GM21528 (cell line): Measurements from ENCODE around the gene ENG.
A peak's percentile ranks its signal among the peaks of the same experiment; 100 is the strongest.

ENCODE experiments used
- ATAC-seq: cut with Tn5 transposase; IDR thresholded peaks from one replicate; pipeline ENCODE4 v1.9.1; 2021; ENCODE audit warnings: mild to moderate bottlenecking, moderate library complexity; ENCODE audit not compliant: unreplicated experiment, low FRiP score

Gene ENG

DNA sequence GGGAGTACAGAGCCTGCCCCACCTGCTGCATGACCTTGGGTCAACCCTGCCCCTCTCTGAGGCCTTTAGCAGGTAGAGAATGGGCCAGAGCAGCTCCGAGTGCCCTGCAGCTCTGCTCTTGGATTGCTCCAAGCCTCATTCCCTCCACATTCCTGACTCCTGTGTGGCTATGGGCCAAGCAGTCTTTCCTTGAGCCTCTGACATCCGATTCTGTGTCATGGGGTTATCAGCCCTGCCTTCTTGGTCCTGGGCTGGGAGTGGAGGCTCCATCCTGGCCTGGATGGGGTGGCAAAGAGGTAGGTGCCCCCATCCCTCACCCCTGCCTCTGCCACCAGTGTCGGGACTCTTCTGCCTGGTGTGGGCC is 38.1 kb downstream of the ENG start:
- no peak for ATAC-seq

DNA sequence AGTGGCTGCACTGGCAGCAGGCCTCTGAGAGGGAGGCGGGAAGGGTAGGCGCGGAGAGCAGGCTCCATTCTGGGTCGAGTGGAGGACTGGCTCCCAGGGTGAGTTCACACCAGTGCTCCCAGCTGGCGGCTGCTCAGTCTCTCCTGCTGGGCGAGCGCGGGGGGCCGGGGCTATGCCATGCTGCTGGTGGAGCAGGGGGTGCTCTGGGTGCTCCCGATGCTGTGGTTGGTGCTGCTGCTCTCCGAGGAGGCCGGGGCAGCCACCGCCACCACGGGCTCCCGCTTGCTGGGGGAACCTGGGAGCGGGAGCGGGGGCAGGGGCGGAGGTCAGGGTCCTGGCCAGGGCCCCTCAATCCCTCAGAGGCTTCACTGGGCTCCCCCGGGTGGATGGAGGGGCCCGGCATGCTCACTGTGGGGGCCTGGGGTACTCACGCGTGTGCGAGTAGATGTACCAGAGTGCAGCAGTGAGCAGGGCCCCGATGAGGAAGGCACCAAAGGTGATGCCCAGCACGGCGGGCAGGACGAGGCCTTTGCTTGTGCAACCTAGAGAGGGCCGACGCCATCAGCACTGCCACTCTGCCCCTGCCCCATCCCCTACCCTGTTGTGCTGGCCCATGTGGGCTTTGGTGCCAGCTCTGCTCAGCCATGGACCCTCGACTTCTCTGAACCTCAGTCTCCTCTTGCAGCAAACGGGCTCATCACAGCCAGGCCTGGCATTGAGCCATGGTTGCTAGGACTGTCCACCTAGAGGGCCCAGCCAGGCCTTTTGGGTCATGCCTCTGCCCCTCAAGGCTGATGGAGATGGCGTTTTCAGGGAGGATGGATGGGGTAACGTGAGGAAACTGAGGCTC is 38.7 kb downstream of the ENG start:
- ATAC-seq = no peak

DNA sequence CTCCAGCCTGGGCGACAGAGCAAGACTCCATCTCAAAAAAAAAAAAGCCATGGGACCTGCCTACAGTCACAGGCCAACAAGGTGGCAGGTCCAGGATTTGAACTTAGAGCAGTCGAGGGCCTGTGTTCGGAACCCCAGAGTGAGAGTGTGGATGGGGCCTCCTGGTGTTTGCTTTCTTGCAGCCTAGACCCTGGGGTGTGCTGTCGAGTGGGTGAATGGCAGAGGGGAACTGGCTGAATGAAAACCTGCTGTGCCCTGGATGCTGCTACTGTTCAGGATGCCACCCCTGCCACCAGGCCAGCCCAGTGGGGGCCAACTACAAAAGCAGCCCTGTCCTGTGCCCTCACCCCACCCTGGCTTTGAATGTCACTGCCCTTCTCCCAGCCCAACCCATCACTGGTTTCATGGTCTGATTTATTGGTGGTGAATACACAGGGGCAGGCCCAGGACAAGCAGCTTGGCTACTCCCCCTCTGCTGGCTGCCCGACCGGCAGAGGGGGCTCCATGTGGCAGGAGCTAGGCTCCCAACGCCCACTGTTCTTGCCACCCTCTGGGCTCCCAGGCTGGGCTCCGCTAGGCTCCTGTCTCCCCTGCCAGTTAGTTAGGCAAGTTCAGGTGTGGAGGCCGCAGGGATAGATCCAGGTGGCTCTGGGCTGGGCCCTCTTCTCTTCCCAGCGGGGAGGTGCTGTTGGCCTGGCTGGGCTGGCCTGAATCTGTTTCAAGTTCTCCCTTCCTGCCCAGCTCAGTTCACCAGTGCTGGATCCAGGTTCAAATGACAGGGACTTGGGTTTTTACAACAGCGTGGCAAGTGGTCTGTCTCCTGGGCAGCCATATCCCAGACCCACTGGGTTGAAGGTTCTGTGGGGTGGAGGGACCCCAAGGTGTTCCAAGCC is 39.6 kb downstream of the ENG start:
- no peak for ATAC-seq

DNA sequence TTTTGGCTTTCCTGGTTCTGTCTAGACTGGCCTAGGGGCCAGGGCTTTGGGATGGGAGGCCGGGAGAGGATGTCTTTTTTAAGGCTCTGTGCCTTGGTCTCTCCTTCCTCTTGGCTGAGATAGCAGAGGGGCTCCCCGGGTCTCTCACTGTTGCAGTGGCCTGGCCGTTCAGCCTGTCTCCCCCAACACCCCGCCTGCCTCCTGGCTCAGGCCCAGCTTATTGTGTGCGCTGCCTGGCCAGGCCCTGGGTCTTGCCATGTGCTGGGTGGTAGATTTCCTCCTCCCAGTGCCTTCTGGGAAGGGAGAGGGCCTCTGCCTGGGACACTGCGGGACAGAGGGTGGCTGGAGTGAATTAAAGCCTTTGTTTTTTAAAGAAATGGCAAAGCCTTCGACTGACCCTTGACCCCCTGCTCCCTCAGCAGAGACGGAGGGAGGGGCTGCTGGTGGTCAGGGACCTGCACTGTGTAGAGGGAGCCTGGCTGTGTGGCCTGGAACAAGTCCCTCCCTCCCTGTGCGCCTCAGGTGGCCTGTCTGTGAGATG is 40.7 kb downstream of the ENG start:
- no peak for ATAC-seq

DNA sequence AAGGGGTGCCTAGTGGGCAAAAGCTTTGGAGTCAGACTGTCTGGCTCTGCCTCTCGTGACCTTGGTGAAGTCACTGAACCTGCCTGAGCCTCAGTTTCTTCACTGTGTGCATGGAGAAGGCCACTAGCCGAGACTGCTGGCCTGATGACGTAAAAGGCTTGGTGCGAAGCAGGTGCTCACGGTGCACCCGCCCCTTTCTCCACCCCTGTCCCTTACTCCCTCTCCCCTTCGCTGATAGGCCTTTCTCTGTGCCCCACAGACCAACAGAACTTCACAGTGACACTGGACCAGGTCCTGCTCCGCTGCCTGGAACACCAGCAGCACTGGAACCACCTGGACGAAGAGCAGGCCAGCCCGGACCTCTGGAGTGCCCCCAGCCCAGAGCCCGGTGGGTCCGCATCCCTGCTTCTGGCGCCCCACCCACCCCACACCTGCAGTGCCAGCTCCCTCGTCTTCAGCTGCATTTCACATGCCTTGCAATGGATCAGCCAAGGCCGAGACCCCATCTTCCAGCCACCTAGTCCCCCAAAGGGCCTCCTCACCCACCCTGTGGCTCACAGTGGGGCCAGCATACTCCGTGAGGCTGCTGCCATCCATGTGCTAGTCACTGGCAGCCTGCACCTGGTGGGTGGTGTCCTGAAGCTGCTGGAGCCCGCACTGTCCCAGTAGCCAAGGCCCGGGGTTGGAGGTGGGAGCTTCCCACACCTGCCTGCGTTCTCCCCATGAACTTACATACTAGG is 41.4 kb downstream of the ENG start:
- ATAC-seq = no peak

DNA sequence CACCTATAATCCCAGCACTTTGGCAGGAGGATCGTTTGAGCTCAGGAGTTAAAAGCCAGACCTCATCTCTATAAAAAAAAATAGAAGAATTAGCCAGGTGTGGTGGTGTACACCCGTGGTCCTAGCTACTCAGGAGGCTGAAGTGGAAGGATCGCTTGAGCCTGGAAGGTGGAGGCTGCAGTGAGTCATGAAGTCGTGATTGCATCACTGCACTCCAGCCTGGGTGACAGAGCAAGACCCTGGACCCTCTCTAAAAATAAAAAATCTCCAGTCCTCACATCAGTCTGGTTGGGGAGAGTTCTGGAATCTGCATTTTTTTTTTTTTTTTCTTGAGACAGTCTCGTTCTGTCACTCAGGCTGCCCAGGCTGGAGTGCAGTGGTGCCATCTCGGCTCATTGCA is 42.4 kb downstream of the ENG start:
- no peak for ATAC-seq

DNA sequence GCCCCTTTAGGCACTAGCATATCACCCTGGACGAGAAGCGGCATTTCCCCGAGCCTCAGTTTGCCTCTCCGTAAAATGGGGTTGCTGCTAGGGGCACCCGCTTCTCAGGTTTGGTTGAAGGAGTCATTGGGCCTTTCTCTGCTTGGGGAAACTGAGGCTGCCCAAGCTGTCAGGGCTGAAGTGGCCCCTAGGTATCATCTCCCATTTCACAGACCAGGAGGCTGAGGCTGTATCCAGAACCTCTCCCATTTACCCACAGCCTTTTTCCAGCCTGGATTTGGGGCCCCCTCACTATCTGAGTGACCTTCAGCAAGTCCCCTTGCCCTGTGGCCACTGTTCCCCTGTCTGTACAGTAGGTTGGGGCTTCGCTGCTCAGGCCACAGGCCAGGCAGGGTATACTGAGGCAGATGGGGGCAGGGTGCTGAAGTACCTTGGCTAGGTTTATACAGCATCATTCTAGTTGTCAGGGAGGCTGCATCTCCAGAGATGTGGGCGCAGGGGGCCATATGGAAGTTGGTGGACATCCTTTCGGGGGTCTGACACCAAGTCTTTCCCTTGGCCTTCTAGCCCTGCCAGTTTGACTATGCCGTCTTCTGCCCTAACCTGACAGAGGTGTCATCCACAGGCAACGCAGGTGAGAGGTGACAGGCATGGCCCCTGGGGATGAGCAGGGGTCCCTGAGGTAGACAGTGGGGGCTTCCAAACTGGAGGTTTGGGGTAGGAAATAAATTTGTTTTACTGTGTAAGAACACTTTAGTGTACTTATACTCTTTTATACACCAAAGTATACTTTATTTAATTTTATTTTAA is 43.9 kb downstream of the ENG start:
- ATAC-seq = no peak

DNA sequence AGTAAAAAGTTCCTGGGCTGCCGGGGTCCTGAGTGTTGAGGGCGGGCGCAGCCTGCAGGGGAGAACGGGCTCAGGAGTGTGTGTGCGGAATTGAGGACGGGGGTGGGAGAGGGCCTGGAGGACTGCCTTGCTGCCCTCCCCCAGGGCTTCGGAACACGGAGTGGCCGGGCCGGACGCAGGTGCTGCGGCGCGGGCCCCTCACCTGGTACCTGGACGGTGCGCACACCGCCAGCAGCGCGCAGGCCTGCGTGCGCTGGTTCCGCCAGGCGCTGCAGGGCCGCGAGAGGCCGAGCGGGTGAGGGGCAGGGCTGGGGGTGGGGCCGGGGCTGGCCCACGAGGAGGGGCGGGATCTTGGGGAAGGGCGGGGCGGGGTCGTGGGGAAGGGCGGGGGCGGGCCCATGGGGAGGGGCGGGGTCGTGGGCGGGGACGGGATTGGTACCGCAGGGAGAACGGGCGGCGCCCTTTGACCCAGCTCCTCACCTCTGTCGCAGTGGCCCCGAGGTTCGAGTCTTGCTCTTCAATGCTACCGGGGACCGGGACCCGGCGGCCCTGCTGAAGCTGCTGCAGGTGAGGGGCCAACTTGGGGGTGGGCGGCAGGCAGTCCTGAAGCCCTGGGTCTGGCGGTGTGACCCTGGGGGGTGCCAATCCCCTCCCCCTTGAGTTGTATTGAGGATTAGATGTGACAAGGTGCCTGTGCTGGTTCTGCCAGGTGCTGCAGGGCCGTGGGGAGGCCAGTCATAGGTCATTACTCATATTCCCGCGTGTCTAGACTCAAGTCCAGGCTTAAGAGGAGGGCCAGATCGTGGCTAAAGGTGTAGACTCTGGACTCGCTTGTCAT is 44.7 kb downstream of the ENG start:
- ATAC-seq = no peak

DNA sequence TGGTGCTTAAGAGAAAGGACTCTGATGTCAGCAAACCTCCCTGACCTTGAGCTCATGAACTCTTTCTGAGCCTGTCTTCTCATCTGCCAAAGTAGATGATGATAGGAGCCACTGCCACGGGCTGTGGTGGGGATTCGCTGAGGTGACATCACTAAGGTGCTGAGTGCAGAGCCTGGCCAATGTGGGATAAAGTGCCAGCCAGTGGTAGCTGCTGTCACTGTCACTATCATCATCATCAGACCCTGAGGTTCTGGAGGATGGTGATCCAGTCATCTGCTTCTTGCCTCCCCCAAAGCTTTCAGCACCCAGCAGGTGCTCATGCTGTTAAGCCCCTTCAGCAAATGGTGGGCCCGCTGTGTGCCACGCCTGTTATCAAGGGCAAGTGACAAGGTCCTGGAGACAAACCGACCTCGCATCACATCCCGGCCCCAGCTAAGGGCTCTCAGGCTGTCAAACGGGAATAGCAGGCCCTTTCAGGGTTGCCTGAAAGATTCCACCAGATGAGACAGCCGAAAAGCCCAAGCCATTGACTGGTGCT is 45.4 kb downstream of the ENG start:
- ATAC-seq = no peak

DNA sequence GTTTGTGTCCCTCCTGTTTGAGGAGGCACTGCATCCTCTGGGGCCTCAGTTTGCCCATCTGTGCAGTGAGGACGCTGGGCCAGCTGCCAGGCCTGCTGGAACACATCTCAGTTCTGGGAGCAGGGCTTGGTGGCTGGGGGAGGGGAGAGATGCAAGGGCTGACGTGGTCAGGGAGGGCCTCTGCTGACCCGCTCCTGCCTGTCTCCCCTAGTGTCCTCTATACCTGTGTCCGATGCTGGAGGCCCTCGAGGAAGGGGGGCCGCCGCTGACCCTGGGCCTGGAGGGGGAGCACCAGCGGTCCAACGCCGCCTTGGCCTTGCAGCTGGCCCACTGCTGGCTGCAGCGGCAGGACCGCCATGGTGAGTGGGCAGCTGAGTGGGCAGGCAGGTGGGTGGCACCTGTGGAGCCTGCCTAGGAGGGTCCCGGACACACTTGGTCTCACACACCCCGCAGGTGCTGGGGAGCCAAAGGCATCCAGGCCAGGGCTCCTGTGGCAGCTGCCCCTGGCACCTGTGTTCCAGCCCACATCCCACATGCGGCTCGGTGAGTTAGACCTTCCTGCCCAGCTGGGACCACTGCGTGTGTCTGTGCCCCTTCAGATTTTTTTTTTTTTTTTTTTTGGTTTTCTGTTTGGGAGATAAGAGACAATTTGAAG is 46.0 kb downstream of the ENG start:
- no peak for ATAC-seq

DNA sequence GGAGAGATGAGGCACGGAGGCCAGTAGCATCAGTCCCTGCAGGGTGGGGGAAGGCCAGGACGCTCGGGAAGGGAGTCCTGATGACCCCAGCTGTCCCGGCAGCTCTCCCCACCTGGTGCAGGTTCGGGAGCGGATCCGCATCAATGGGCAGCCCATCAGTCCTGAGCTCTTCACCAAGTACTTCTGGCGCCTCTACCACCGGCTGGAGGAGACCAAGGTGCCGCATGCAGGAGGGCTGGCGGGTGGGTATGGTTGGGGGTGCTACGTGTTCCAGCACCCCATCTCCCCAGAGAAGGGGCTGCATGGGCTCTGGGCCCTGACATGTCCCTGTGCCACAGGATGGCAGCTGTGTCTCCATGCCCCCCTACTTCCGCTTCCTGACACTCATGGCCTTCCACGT is 47.6 kb downstream of the ENG start:
- ATAC-seq = no peak

DNA sequence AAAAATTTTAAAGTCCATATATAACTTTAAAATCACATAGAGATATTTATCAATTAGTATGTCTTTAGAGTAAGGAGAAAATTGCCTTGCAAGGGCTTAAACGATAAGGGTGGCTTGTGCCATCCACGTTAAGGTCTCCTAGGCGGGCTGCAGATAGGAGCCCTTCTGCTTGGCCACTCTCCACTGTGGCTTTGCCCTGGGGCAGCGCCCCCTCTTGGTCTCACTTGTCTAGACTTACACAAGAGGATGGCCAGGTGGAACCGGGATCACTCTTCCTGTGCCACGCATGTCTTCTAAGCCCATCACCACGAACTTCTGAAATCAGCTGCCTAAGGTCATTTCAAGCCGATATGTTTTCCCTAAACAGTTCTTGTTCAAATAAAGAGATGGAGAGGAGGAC is 48.8 kb downstream of the ENG start:
- ATAC-seq = no peak

DNA sequence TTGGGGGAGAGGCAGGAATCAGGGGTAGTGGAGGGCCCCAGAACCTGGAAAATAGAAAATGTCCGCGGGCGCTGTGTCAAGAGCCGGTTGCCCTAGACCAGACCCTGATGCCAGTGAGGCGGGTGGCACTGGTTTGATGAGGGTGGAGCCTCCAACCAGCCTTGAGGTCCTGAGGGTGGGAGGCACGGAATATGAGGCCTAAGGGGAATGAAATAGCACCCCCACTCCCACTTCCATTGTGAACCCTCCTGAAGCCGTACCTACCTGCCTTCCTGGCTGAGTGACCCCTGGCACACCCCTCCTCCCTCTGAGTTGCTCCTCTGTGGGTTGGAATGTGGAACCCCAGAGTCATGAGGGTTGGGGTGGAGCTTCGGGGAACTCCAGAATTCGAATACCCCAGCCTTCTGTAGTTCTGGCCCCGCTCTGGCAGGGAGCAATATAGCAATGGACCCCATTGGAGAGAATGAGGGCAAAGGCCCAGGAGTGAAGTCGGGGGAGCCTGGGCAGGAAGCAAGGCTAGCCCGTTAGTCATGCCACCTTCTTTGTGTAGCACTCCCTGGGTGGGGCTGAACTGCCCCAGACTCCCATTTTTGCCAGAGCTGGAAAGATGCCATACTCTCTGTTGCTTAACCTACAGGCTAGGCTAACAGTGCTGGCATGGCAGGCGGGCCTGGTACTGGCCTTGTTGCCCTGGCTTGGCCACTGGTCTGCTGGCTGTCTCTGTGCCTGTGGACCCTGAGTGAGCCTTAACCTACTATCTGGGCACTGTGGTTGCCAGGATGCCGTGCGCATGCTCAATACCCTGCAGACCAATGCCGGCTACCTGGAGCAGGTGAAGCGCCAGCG is 50.7 kb downstream of the ENG start:
- peak; percentile 9 for ATAC-seq

DNA sequence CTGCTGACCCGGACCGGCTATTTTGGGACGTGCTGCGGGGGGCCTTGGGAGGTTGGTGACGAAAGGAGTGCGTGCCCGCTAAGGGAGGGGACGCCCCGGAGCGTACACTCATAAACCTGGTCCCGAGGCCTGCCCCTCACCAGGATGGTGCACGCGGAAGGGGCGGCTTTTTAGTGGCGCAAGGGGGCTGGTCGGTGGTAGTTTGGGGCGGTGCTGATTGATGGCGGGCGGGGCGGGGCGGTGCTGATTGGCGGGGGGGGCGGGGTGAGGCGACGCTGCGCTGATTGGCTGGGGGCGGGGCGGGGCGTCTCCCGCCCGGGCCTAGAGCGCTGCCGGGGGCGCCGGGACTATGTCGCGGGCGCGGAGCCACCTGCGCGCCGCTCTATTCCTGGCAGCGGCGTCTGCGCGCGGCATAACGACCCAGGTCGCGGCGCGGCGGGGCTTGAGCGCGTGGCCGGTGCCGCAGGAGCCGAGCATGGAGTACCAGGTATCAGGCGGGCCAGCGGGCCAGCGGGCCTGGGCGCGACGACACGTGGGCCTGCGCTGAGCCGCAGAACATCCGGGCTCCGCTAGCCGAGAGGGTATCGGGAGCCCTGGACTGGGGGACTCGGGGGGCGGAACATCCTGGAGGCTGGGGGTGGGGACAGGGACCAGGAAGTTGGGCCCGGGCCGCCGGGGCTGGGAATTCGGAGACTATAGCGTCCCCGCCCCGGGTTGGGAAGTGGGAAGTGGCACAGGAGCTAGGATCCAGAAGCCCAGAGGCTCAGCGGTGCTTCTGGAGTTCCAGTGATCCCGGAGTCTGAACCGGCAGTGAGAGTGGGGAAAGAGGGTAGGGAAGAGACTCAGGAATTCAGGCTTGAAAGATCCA is 51.6 kb downstream of the ENG start, which contains the start of gene FPGS:
Gene FPGS, plus strand, starts transcription at position 307 of the 868 bp plus-strand sequence. Its CDS starts 43 bp downstream, at position 350.
- ATAC-seq = peak; percentile 60

DNA sequence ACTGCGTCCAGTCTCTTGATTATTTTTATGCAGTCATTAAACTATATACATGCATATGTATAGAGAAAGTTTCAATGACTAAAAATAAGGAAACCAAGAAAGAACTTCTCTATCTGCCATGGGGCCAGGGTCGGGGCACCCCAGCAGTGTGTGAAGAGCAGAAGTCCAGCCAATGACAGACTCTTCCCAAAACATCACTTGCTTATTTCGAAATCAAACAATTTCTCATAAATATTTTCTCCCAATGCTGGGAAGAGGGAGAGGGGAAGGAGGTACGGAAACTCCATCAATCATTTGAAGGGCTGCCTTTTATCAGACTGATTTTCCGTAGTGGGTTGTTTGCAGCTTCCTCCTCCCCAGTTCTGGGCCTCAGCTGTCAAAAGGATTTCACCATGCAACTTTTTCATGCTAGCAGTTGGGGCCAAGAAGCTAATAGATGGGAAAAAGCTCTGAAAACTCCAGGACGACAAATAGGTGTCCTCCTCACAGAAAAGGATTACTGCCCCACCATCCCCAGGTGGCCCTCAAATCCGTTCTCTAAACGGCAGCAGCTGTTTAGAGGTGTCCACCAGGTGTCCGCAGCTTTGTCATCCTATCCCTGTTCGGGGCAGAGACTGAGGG is 52.4 kb downstream of the ENG start:
- ATAC-seq = no peak

DNA sequence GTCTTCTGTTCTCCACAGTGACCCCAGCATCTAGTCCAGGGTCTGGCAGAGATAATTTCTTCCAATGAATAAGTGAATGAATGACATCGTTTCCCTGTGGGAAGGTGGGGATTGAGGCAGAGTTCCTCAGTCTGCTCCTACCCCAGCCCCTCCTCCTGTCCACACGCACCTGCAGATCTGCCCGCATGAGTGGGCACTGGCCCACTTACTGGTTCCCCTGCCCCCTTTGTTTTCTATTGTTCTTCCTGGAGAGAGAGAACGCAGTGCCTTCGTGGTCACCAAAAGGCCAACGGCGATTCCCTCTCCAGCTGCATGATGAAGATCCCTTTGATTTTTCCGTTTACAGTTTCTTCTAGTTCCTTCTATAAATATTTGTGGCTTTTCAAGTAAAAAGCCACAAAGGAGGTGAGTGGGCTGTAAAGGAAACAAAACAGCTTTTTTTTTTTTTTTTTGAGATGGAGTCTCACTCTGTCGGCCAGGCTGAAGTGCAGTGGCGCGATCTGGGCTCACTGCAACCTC is 57.5 kb downstream of the ENG start:
- no peak for ATAC-seq
